GM21528 (cell line): Measurements from ENCODE around the gene DOK6.
"Not testable (repeated sequence)": the region's sequence is repeated elsewhere in the genome, so short reads cannot be mapped to it uniquely, and the experiment has no call there.

Source experiments
- ATAC-seq: cut with Tn5 transposase; IDR thresholded peaks from one replicate; pipeline ENCODE4 v1.9.1; 2021; ENCODE audit warnings: mild to moderate bottlenecking, moderate library complexity; ENCODE audit not compliant: unreplicated experiment, low FRiP score

The DOK6 gene

GRCh38 chr18:69616114-69616513, 215.4 kb downstream of the DOK6 start:
- ATAC-seq = no peak

GRCh38 chr18:69617408-69617807, 216.7 kb downstream of the DOK6 start:
- no peak for ATAC-seq

GRCh38 chr18:69617888-69618287, 217.2 kb downstream of the DOK6 start:
- no peak for ATAC-seq

GRCh38 chr18:69622184-69622583, 221.5 kb downstream of the DOK6 start:
- no peak for ATAC-seq

GRCh38 chr18:69622961-69623360, 222.3 kb downstream of the DOK6 start:
- no peak for ATAC-seq

DNA sequence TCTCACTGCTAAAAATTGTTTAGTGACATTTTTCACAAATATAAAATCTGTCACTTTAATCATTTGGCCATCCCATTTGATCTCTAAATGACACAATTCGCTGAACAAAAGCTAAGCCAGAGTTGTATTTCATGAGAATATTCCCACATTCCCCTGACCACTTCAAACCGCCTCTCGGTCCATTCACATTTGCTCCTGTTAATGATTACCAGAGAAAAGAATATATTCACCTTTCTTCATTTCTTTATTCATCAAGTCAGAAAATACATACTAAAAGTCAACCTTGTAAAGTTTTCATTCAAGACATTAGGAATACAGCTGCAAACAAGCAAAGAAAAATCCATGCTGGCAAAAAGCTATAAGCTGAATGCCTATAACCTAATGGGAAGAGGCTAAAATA, 225.5 kb downstream of the DOK6 start:
- no peak for ATAC-seq

DNA sequence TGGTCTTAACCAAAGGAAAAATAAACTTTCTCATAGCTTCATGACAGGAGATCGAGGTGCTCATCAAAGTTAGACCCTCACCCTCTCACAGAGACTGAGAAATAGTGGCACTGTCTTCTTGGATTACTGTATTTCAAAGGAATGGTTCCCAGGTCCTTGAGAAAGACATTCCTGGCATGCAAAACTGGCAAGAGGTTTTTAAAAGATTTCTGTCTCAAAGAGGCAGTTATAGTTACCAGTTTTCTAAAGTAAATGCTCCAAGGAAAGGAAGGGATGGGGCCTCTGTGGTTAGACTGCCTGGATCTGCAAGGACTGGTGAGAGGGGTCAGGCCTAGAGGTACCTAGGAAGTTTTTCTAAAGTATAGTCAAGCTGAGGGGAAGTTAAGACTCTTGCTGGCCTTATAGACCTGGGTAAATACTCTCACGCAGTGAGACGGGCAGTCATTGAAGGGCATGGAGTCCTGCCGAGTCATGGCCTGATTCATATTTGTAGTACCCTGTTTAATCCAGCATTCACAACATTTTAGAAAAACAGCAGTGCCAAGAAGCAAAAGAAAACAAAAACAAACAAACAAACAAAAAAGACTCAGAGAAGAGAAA, 226.1 kb downstream of the DOK6 start:
- no peak for ATAC-seq

GRCh38 chr18:69628774-69629359, 228.2 kb downstream of the DOK6 start:
- no peak for ATAC-seq

DNA sequence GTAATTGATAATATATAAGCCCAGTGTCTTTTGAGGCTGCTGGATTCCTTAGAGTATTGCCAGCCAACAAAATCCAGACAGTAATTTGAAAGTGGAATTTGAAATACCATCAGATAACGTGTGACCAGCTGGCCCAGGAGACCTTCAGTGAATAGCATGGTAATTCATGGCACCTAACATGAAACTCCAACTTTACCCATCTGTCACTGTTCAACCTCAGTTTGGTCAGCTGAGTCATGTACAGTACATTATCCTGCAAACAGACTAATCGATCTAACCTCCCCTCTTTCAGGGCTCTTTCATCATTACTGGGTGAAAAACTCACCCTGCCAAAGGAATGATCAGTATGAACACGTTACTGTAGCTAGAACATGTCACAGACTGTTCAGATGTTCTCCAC, 230.6 kb downstream of the DOK6 start:
- no peak for ATAC-seq

DNA sequence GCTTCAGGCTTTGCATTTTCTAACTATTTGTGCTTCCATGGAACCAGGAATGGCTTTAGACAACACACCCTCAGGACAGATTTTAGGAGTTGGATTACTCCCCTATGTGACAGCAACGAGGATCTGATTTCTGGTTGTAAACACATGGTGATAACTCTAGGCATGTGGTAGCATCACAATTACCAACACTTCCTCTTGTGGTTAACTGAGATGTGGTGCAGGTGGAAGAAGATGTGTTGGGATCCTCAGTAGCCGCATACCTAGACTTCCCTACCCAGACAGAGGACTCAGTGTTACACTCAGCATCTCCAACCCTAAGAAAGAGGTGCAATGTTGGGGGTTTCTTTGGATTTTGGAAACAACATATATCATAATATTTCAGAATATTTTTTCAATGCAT, 234.8 kb downstream of the DOK6 start:
- ATAC-seq = no peak

GRCh38 chr18:69636529-69637301, 236.0 kb downstream of the DOK6 start:
- no peak for ATAC-seq

- ATAC-seq = no peak
These were observed 237.4 kb downstream of the DOK6 start for GRCh38 chr18:69638056-69638455.

- ATAC-seq = no peak
These were observed 247.0 kb downstream of the DOK6 start for GRCh38 chr18:69647702-69648101.

DNA sequence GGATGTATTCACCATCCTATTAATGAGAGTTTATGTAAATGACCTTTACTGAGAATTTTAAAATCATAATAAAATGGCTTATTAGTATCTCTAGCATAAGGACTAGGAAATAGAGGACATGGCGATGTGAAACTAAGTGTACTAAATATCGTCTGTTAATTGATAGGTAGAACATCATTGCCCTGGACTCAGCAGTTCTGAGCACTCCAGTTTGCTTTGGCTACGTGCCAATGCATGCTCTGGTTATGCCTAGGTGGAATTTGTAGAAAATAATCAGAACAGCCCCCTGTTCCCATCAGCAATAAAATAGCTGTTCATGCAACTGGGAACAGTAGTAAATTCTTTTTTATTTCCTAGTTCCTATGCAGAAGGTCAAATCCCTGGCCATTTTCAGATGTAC, 247.8 kb downstream of the DOK6 start:
- no peak for ATAC-seq

GRCh38 chr18:69649684-69650083, 249.0 kb downstream of the DOK6 start:
- ATAC-seq = no peak

- ATAC-seq = no peak
These were observed 250.6 kb downstream of the DOK6 start for GRCh38 chr18:69651243-69651642.

GRCh38 chr18:69655816-69656215, 255.1 kb downstream of the DOK6 start:
- no peak for ATAC-seq

DNA sequence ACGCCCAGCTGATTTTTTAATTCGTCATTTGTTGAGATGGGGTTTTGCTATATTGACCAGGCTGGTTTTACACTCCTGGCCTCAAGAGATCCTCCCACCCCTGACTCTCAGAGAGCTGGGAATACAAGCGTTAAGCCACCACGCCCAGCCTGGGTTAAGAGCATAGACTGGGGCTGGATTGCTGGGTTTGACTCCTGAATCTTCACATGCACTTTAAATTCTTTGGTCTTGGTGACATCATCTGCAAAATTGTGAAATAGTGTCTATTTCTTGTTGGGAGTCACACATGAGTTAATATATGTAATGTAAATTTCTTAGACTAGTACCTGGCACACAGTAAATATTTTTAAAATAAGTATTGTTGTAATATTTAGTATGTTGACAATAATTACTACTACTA, 257.4 kb downstream of the DOK6 start:
- ATAC-seq = no peak

- no peak for ATAC-seq
These were observed 258.0 kb downstream of the DOK6 start for GRCh38 chr18:69658685-69659084.

DNA sequence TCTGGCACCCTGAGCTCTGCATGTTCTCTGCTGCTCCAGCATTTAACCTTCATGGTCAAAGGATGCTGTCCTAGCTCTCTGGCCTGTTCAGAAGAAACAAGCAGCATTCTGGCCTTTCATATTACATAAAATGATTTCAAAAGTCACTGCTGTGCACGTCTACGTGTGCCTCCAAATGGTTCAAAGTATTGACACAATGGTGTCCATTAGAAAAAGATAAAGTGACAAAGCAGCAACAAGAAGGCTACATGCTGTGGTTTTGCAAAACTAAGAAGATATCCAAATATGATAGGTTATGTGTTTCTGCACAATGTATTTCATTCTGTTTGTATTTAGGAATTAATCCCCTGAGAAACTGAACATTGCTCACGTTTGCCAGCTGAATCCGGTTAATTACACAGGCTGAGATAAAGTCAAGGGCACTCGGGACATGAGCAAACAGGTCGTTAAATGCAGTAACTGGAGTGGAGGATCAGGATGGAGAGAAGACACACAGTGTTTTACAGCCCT, 258.5 kb downstream of the DOK6 start:
- ATAC-seq = no peak

GRCh38 chr18:69662090-69662489, 261.4 kb downstream of the DOK6 start:
- not testable (repeated sequence) for ATAC-seq

- ATAC-seq = no peak
These were observed 263.7 kb downstream of the DOK6 start for GRCh38 chr18:69664399-69664798.
